ENCODE measurements around the gene CLUH.
"Not testable (repeated sequence)": the region's sequence is repeated elsewhere in the genome, so short reads cannot be mapped to it uniquely, and the experiment has no call there.

The CLUH gene

GRCh38 chr17:2689411-2690164 lies 22.0 kb downstream of the CLUH start:
- no peak for DNase-seq (ENCODE audit: low spot score)

- DNase-seq (ENCODE audit: low spot score): no peak
Observed at GRCh38 chr17:2688351-2689342, 22.9 kb downstream of the CLUH start.

GRCh38 chr17:2687074-2687418 lies 24.5 kb downstream of the CLUH start:
- no peak for DNase-seq (ENCODE audit: low spot score)

GRCh38 chr17:2685696-2686095 lies 25.9 kb downstream of the CLUH start:
- DNase-seq (ENCODE audit: low spot score): peak; percentile 4

- peak; percentile 5 for DNase-seq (ENCODE audit: low spot score)
Observed at GRCh38 chr17:2684549-2684948, 27.0 kb downstream of the CLUH start.

- no peak for DNase-seq (ENCODE audit: low spot score)
Observed at GRCh38 chr17:2683912-2684311, 27.7 kb downstream of the CLUH start.

GRCh38 chr17:2682176-2682938 lies 29.2 kb downstream of the CLUH start:
- no peak for DNase-seq (ENCODE audit: low spot score)

- no peak for DNase-seq (ENCODE audit: low spot score)
Observed at GRCh38 chr17:2681650-2682049, 29.9 kb downstream of the CLUH start.

GRCh38 chr17:2680961-2681360 lies 30.6 kb downstream of the CLUH start:
- DNase-seq (ENCODE audit: low spot score): no peak

GRCh38 chr17:2679247-2679646 lies 32.3 kb downstream of the CLUH start:
- DNase-seq (ENCODE audit: low spot score): not testable (repeated sequence)

- DNase-seq (ENCODE audit: low spot score): no peak
Observed at GRCh38 chr17:2672026-2672425, 39.5 kb downstream of the CLUH start.

GRCh38 chr17:2660410-2660809 lies 51.2 kb downstream of the CLUH start:
- not testable (repeated sequence) for DNase-seq (ENCODE audit: low spot score)

GRCh38 chr17:2659337-2659736 lies 52.2 kb downstream of the CLUH start:
- not testable (repeated sequence) for DNase-seq (ENCODE audit: low spot score)

GRCh38 chr17:2656283-2656682 lies 55.3 kb downstream of the CLUH start:
- DNase-seq (ENCODE audit: low spot score): no peak

- no peak for DNase-seq (ENCODE audit: low spot score)
Observed at GRCh38 chr17:2655546-2655945, 56.0 kb downstream of the CLUH start.

- DNase-seq (ENCODE audit: low spot score): not testable (repeated sequence)
Observed at GRCh38 chr17:2652911-2653310, 58.7 kb downstream of the CLUH start.

- no peak for DNase-seq (ENCODE audit: low spot score)
Observed at GRCh38 chr17:2649191-2649590, 62.4 kb downstream of the CLUH start.

GRCh38 chr17:2647957-2648356 lies 63.6 kb downstream of the CLUH start:
- no peak for DNase-seq (ENCODE audit: low spot score)

GRCh38 chr17:2644971-2645370 lies 66.6 kb downstream of the CLUH start:
- DNase-seq (ENCODE audit: low spot score): no peak
